Measurements from ENCODE around the gene PEX3.

DNA sequence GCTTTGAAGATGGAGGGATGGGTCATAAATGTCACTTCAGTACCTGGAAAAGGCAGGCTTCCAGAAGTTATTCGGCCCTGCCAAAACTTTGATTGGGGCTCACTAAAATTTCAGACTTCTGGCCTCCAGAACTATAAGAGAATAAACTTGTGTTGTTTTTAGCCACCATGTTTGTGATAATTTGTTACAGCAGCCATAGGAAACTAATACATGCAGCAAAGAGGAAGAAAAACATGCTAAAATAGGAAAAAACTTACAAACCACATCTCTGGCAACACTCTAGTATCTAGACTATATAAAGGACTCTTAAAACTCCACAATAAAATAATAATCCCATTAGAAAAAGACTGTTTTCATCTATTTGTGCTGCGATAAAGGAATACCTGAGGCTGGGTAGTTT lies 9.6 kb upstream of the PEX3 start:
- TF ChIP-seq CTCF (IDR thresholded peaks at IDR 0.05) = no peak
- TF ChIP-seq POLR2A (IDR thresholded peaks at IDR 0.05) = no peak
